MM.1S (cell line): Measurements from ENCODE around the gene DPP6.

Experiments used
- CTCF ChIP-seq: fragments of 300-600 bp; sonication (generic); IDR thresholded peaks from 2 replicates; pipeline ENCODE4 v1.5.1; 2016; ENCODE audit warnings: antibody characterized with exemption, low read length, mixed read lengths
- EZH2 ChIP-seq: fragments of 300-600 bp; sonication (generic); optimal IDR thresholded peaks from 2 replicates; pipeline ENCODE3; 2017; ENCODE audit warnings: low read depth, mild to moderate bottlenecking, antibody characterized with exemption, low read length, mixed read lengths

GRCh38 chr7:154429666-154430404 lies 377.6 kb downstream of the DPP6 start:
- TF ChIP-seq CTCF (no peak), EZH2 (no peak)
